SK-N-SH (cell line): ENCODE data around the gene HSBP1. TPM values are rescaled to one million over a fixed set of nuclear protein-coding genes. Genes with fewer than 3 reads are reported as not detected.

Experiments used
- CTCF ChIA-PET: fragments of 300-600, 350-600 bp; formaldehyde crosslinking; extraction: SDS; loops from one replicate; lab custom pipeline; 2021; lab: Yijun Ruan, JAX
- POLR2A ChIA-PET: fragments of 350-600 bp; sonication (Branson Sonifier 250); formaldehyde crosslinking; extraction: SDS; loops from one replicate; lab custom pipeline; 2020; ENCODE audit warnings: antibody characterized with exemption, inconsistent platforms; lab: Yijun Ruan, JAX
- DNase-seq: peaks from one replicate; pipeline ENCODE4 v3.0.0; 2012
- H2AFZ ChIP-seq: fragments of 200-600 bp; sonication (generic); 2 replicates; pipeline ENCODE4 v1.8.1; 2016; ENCODE audit warnings: antibody characterized with exemption, mild to moderate bottlenecking, low read depth
- H3F3A ChIP-seq: fragments of 200-600 bp; sonication (generic); replicated peaks from 2 replicates; pipeline ENCODE3; 2016; ENCODE audit warnings: antibody characterized with exemption, mild to moderate bottlenecking; ENCODE audit not compliant: insufficient read depth
- H3K27ac ChIP-seq, 2 experiments: fragments of 200-500 bp in 1 of 2; fragments of 200-600 bp in 1 of 2; sonication (Bioruptor generic) in 1 of 2; sonication (generic), shearing (Covaris generic) in 1 of 2; 2 replicates each; pipeline versions ENCODE4 v1.5.1 to v1.6.1; 2014 to 2016; ENCODE audit warnings: low read depth in 2 of 2, inconsistent platforms in 1 of 2, low read length in 1 of 2, mild to moderate bottlenecking in 1 of 2, mixed read lengths in 1 of 2
- H3K27me3 ChIP-seq: fragments of 200-600 bp; sonication (generic), shearing (Covaris generic); 2 replicates; pipeline ENCODE4 v1.6.1; 2016; ENCODE audit warnings: mixed run types; ENCODE audit not compliant: insufficient read depth
- H3K36me3 ChIP-seq, 2 experiments: fragments of 200-500 bp in 1 of 2; fragments of 200-600 bp in 1 of 2; sonication (Bioruptor generic) in 1 of 2; sonication (generic) in 1 of 2; replicated peaks in 1 of 2; 2 replicates each; pipeline versions ENCODE3 to v1.5.1; 2014 to 2016; ENCODE audit warnings: low read length in 1 of 2, mild to moderate bottlenecking in 1 of 2; ENCODE audit not compliant: insufficient read depth in 2 of 2, control insufficient read depth in 1 of 2
- H3K4me1 ChIP-seq, 2 experiments: fragments of 200-500 bp in 1 of 2; fragments of 200-600 bp in 1 of 2; sonication (Bioruptor generic) in 1 of 2; sonication (generic), shearing (Covaris generic) in 1 of 2; 2 replicates each; pipeline versions ENCODE4 v1.5.1 to v1.6.1; 2014 to 2016; ENCODE audit warnings: low read depth in 1 of 2, low read length in 1 of 2, mixed run types in 1 of 2; ENCODE audit not compliant: insufficient read depth in 2 of 2, control insufficient read depth in 1 of 2
- H3K4me2 ChIP-seq: fragments of 200-600 bp; sonication (generic), shearing (Covaris generic); 2 replicates; pipeline ENCODE4 v1.6.1; 2017; ENCODE audit warnings: mixed run types
- H3K4me3 ChIP-seq, 2 experiments: fragments of 200-500 bp in 1 of 2; fragments of 200-600 bp in 1 of 2; sonication (Bioruptor generic) in 1 of 2; sonication (generic), shearing (Covaris generic) in 1 of 2; 2 replicates each; pipeline versions ENCODE4 v1.5.1 to v1.8.1; 2014 to 2016; ENCODE audit warnings: low read depth in 2 of 2, inconsistent platforms in 1 of 2, low read length in 1 of 2, mild to moderate bottlenecking in 1 of 2, mixed read lengths in 1 of 2, moderate library complexity in 1 of 2
- H3K79me2 ChIP-seq: fragments of 200-600 bp; sonication (generic); 2 replicates; pipeline ENCODE4 v1.8.1; 2017; ENCODE audit warnings: mild to moderate bottlenecking; ENCODE audit not compliant: insufficient read depth
- H3K9ac ChIP-seq: fragments of 200-600 bp; sonication (generic); 2 replicates; pipeline ENCODE4 v1.6.1; 2017; ENCODE audit warnings: mixed run types
- H3K9me2 ChIP-seq: fragments of 200-600 bp; sonication (generic); 2 replicates; pipeline ENCODE4 v1.6.1; 2017; ENCODE audit warnings: mixed run types
- H3K9me3 ChIP-seq: fragments of 200-600 bp; sonication (generic); 2 replicates; pipeline ENCODE4 v1.6.1; 2017; ENCODE audit warnings: mixed run types, mild to moderate bottlenecking, moderate library complexity
- H4K20me1 ChIP-seq: fragments of 200-600 bp; sonication (generic); 2 replicates; pipeline ENCODE4 v1.6.1; 2017; ENCODE audit warnings: mild to moderate bottlenecking, mixed run types; ENCODE audit not compliant: insufficient read depth
- CHD2 ChIP-seq: fragments of 150-350 bp; IDR thresholded peaks from 2 replicates; pipeline ENCODE4 v1.6.1; 2018; ENCODE audit warnings: low read length; ENCODE audit not compliant: partially characterized antibody
- ELF1 ChIP-seq: IDR thresholded peaks from 2 replicates; pipeline ENCODE4 v1.4.0; 2012
- EZH2phosphoT487 ChIP-seq: fragments of 200-600 bp; sonication (generic); IDR thresholded peaks from 2 replicates; pipeline ENCODE4 v1.6.1; 2017; ENCODE audit warnings: low read depth, mixed run types, mild to moderate bottlenecking, antibody characterized with exemption, moderate library complexity, borderline replicate concordance
- FOSL2 ChIP-seq: IDR thresholded peaks from 2 replicates; pipeline ENCODE4 v1.4.0; 2012; ENCODE audit warnings: low read depth, mild to moderate bottlenecking, moderate library complexity, borderline replicate concordance
- FOXJ3 ChIP-seq: sonication (generic); formaldehyde crosslinking; IDR thresholded peaks from 2 replicates; pipeline ENCODE4 v1.5.1; 2020; ENCODE audit warnings: mild to moderate bottlenecking, missing genetic modification reagents
- FOXM1 ChIP-seq: IDR thresholded peaks from 2 replicates; pipeline ENCODE4 v1.4.0; 2012; ENCODE audit warnings: low read depth, mild to moderate bottlenecking
- GATA2 ChIP-seq: sonication (generic); formaldehyde crosslinking; IDR thresholded peaks from 2 replicates; pipeline ENCODE4 v1.5.0; 2020; ENCODE audit warnings: mild to moderate bottlenecking, missing genetic modification reagents
- JUND ChIP-seq: IDR thresholded peaks from 2 replicates; pipeline ENCODE4 v1.4.0; 2012
- MEF2A ChIP-seq: IDR thresholded peaks from 2 replicates; pipeline ENCODE4 v1.4.0; 2012; ENCODE audit warnings: low read depth, borderline replicate concordance
- MXI1 ChIP-seq: IDR thresholded peaks from 2 replicates; pipeline ENCODE4 v1.6.1; 2012; ENCODE audit warnings: mild to moderate bottlenecking, low read depth, low read length, improper control_type of control experiment
- NFIC ChIP-seq: IDR thresholded peaks from 2 replicates; pipeline ENCODE4 v1.4.0; 2012; ENCODE audit warnings: borderline replicate concordance
- NRF1 ChIP-seq: IDR thresholded peaks from 2 replicates; pipeline ENCODE4 v1.6.1; 2012; ENCODE audit warnings: low read depth, mild to moderate bottlenecking, low read length
- RAD21 ChIP-seq: IDR thresholded peaks from 2 replicates; pipeline ENCODE4 v1.6.1; 2012; ENCODE audit warnings: mild to moderate bottlenecking, low read length
- RFX5 ChIP-seq: IDR thresholded peaks from 2 replicates; pipeline ENCODE4 v1.6.1; 2012; ENCODE audit warnings: mild to moderate bottlenecking, improper control_type of control experiment, low read length
- RXRA ChIP-seq: IDR thresholded peaks from 2 replicates; pipeline ENCODE4 v1.4.0; 2012; ENCODE audit warnings: low read depth, mild to moderate bottlenecking, borderline replicate concordance
- SIN3A ChIP-seq: IDR thresholded peaks from 2 replicates; pipeline ENCODE4 v1.6.1; 2012; ENCODE audit warnings: low read depth, mild to moderate bottlenecking, low read length, moderate library complexity, borderline replicate concordance
- SMC3 ChIP-seq: IDR thresholded peaks from 2 replicates; pipeline ENCODE4 v1.6.1; 2012; ENCODE audit warnings: low read depth, low read length, improper control_type of control experiment
- TAF1 ChIP-seq: IDR thresholded peaks from 2 replicates; pipeline ENCODE4 v1.6.1; 2012; ENCODE audit warnings: low read depth, mild to moderate bottlenecking, low read length, moderate library complexity, borderline replicate concordance
- TCF12 ChIP-seq: IDR thresholded peaks from 2 replicates; pipeline ENCODE4 v1.4.0; 2012
- TEAD4 ChIP-seq: IDR thresholded peaks from 2 replicates; pipeline ENCODE4 v1.4.0; 2012; ENCODE audit warnings: mild to moderate bottlenecking, borderline replicate concordance; ENCODE audit not compliant: insufficient read depth
- YY1 ChIP-seq: IDR thresholded peaks from 2 replicates; pipeline ENCODE4 v1.4.0; 2012; ENCODE audit warnings: low read depth, mild to moderate bottlenecking
- WGBS: methylation state at CpG from one replicate; pipeline ENCODE4 v1.1.6; 2017; ENCODE audit warnings: low lambda C conversion rate; 5-methylcytosine and 5-hydroxymethylcytosine counted together
- polyA plus RNA-seq, 3 experiments: library from polyadenylated mRNA; depleted of rRNA; stranded (reverse); fragments of >200 nt; gene quantifications; 2 replicates each; pipeline ENCODE4 v1.2.3, GENCODE V29; 2012
- TF ChIP-seq, protein P1 (sequence below): IDR thresholded peaks from 2 replicates; pipeline ENCODE4 v1.4.0; 2012; ENCODE audit warnings: low read depth
- TF ChIP-seq, protein P2 (sequence below): IDR thresholded peaks from 2 replicates; pipeline ENCODE4; 2012
- TF ChIP-seq, protein P3 (sequence below): fragments of 200-600 bp; sonication (generic); IDR thresholded peaks from 2 replicates; pipeline ENCODE4 v1.6.1; 2017; ENCODE audit warnings: antibody characterized with exemption, mild to moderate bottlenecking, moderate library complexity
- TF ChIP-seq, protein P4 (sequence below): IDR thresholded peaks from 2 replicates; pipeline ENCODE4 v1.4.0; 2012; ENCODE audit warnings: low read depth, borderline replicate concordance
- TF ChIP-seq, protein P5 (sequence below): fragments of 150-350 bp; IDR thresholded peaks from 2 replicates; pipeline ENCODE4 v1.6.1; 2017; ENCODE audit warnings: antibody characterized with exemption, low read length, low read depth, borderline replicate concordance
- TF ChIP-seq, protein P6 (sequence below): fragments of 150-350 bp; IDR thresholded peaks from 2 replicates; pipeline ENCODE4 v1.6.1; 2016; ENCODE audit warnings: mild to moderate bottlenecking, low read depth, low read length
- TF ChIP-seq, protein P7 (sequence below): IDR thresholded peaks from 2 replicates; pipeline ENCODE4 v1.4.0; 2012; ENCODE audit warnings: low read depth, borderline replicate concordance

HSBP1 gene
- polyA plus RNA-seq, 1 of the 3 experiments (the other 2 are of a cell fraction): 177 TPM

DNA sequence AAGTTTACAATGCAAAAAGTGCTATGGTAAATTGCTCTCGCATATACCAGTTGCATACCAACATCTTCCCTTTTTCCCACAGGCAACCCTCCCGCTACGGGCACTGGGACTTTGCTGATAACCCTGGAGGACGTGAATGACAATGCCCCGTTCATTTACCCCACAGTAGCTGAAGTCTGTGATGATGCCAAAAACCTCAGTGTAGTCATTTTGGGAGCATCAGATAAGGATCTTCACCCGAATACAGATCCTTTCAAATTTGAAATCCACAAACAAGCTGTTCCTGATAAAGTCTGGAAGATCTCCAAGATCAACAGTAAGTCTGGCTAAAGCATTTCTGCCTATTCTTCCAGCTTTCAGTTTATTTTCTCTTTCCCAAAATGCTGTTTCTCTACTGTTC lies 27.9 kb upstream of the HSBP1 start:
- H3K9ac ChIP-seq: no peak overlapping the region
- H3K4me2 ChIP-seq: peak overlapping the region; percentile 60
- ChIA-PET POLR2A (interaction anchor here (0.5 kb wide), 1 partner anchor 171 kb away, joined by 3 read pairs; no protein-coding TSS in a partner anchor), CTCF (no interaction called here)
- H3K4me1 ChIP-seq: no peaks in the 10 kb centered on the region; a peak in 2 of 4 replicates
- 0 out of 2 replicates have a peak, but pooled peaks cover 6% of the 10 kb centered on the region for H4K20me1 ChIP-seq
- no peak overlapping the region for H3K27ac ChIP-seq
- H3K4me3 ChIP-seq: no peak overlapping the region; a peak in 1 of 4 replicates
- H3K9me3 ChIP-seq: no peaks in the 10 kb centered on the region
- H3K27me3 ChIP-seq: no peaks in the 10 kb centered on the region
- DNase-seq: peak; percentile 30
- no peak overlapping the region for H2AFZ ChIP-seq
- 9% methylated on average over 6 of the region's 6 CpGs for WGBS
- H3K9me2 ChIP-seq: no peaks in the 10 kb centered on the region
- H3K36me3 ChIP-seq: no peaks in the 10 kb centered on the region
- peaks cover 5% of the 10 kb centered on the region for H3F3A ChIP-seq
- no peaks in the 10 kb centered on the region for H3K79me2 ChIP-seq
- TF ChIP-seq ELF1 (no peak), RXRA (no peak), FOXJ3 (CRISPR knock-in tag) (no peak), RFX5 (no peak), NRF1 (no peak), SMC3 (no peak), MEF2A (0 out of 2 replicates have a peak, but pooled peaks have one; percentile 27), MXI1 (no peak), TAF1 (no peak), JUND (0 out of 2 replicates have a peak, but pooled peaks have one; percentile 17), TEAD4 (no peak), FOXM1 (no peak), NFIC (peak; percentile 87), CHD2 (peak; percentile 27), SIN3A (no peak), TCF12 (peak; percentile 83), GATA2 (CRISPR knock-in tag) (peak; percentile 56; the same call in 1 of the 2 replicates), EZH2phosphoT487 (no peak), YY1 (no peak), FOSL2 (0 out of 2 replicates have a peak, but pooled peaks have one; percentile 7), RAD21 (no peak)
- TF ChIP-seq, protein P1, sequence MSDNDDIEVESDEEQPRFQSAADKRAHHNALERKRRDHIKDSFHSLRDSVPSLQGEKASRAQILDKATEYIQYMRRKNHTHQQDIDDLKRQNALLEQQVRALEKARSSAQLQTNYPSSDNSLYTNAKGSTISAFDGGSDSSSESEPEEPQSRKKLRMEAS: no peak
- TF ChIP-seq, protein P2, sequence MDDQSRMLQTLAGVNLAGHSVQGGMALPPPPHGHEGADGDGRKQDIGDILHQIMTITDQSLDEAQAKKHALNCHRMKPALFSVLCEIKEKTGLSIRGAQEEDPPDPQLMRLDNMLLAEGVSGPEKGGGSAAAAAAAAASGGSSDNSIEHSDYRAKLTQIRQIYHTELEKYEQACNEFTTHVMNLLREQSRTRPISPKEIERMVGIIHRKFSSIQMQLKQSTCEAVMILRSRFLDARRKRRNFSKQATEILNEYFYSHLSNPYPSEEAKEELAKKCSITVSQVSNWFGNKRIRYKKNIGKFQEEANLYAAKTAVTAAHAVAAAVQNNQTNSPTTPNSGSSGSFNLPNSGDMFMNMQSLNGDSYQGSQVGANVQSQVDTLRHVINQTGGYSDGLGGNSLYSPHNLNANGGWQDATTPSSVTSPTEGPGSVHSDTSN: peak; percentile 41; the same call in 1 of the 2 replicates
- TF ChIP-seq, protein P3, sequence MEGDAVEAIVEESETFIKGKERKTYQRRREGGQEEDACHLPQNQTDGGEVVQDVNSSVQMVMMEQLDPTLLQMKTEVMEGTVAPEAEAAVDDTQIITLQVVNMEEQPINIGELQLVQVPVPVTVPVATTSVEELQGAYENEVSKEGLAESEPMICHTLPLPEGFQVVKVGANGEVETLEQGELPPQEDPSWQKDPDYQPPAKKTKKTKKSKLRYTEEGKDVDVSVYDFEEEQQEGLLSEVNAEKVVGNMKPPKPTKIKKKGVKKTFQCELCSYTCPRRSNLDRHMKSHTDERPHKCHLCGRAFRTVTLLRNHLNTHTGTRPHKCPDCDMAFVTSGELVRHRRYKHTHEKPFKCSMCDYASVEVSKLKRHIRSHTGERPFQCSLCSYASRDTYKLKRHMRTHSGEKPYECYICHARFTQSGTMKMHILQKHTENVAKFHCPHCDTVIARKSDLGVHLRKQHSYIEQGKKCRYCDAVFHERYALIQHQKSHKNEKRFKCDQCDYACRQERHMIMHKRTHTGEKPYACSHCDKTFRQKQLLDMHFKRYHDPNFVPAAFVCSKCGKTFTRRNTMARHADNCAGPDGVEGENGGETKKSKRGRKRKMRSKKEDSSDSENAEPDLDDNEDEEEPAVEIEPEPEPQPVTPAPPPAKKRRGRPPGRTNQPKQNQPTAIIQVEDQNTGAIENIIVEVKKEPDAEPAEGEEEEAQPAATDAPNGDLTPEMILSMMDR: no peak
- TF ChIP-seq, protein P4, sequence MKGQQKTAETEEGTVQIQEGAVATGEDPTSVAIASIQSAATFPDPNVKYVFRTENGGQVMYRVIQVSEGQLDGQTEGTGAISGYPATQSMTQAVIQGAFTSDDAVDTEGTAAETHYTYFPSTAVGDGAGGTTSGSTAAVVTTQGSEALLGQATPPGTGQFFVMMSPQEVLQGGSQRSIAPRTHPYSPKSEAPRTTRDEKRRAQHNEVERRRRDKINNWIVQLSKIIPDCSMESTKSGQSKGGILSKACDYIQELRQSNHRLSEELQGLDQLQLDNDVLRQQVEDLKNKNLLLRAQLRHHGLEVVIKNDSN: no peak
- TF ChIP-seq, protein P5, sequence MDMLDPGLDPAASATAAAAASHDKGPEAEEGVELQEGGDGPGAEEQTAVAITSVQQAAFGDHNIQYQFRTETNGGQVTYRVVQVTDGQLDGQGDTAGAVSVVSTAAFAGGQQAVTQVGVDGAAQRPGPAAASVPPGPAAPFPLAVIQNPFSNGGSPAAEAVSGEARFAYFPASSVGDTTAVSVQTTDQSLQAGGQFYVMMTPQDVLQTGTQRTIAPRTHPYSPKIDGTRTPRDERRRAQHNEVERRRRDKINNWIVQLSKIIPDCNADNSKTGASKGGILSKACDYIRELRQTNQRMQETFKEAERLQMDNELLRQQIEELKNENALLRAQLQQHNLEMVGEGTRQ: no peak
- TF ChIP-seq, protein P6, sequence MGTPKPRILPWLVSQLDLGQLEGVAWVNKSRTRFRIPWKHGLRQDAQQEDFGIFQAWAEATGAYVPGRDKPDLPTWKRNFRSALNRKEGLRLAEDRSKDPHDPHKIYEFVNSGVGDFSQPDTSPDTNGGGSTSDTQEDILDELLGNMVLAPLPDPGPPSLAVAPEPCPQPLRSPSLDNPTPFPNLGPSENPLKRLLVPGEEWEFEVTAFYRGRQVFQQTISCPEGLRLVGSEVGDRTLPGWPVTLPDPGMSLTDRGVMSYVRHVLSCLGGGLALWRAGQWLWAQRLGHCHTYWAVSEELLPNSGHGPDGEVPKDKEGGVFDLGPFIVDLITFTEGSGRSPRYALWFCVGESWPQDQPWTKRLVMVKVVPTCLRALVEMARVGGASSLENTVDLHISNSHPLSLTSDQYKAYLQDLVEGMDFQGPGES: no peak
- TF ChIP-seq, protein P7, sequence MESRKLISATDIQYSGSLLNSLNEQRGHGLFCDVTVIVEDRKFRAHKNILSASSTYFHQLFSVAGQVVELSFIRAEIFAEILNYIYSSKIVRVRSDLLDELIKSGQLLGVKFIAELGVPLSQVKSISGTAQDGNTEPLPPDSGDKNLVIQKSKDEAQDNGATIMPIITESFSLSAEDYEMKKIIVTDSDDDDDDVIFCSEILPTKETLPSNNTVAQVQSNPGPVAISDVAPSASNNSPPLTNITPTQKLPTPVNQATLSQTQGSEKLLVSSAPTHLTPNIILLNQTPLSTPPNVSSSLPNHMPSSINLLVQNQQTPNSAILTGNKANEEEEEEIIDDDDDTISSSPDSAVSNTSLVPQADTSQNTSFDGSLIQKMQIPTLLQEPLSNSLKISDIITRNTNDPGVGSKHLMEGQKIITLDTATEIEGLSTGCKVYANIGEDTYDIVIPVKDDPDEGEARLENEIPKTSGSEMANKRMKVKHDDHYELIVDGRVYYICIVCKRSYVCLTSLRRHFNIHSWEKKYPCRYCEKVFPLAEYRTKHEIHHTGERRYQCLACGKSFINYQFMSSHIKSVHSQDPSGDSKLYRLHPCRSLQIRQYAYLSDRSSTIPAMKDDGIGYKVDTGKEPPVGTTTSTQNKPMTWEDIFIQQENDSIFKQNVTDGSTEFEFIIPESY: no peak
